MCF 10A (cell line): ENCODE data around the gene RLF. TPM values are rescaled to one million over a fixed set of nuclear protein-coding genes. Genes with fewer than 3 reads are reported as not detected.

Experiments
- BruUV-seq: library from RNA; stranded (reverse); fragments of 400-500 nt; replicated peaks from 2 replicates; lab custom pipeline; 2021; lab: Mats Ljungman, UMichigan
- CTCF ChIA-PET: fragments of 300-600 bp; sonication (Branson Sonifier 250); formaldehyde crosslinking; extraction: SDS; loops from one replicate; lab custom pipeline; 2021; ENCODE audit warnings: antibody characterized with exemption, inconsistent platforms; lab: Yijun Ruan, JAX
- POLR2A ChIA-PET: fragments of 300-600, 350-650 bp; sonication (Branson Sonifier 250); formaldehyde crosslinking; extraction: SDS; loops from one replicate; lab custom pipeline; 2020; ENCODE audit warnings: antibody characterized with exemption, inconsistent platforms; lab: Yijun Ruan, JAX
- DNase-seq: peaks from one replicate; pipeline ENCODE4 v3.0.0-alpha.2; 2018; ENCODE audit not compliant: unreplicated experiment
- H3K27ac Mint-ChIP-seq: one replicate; pipeline ENCODE4 v1.8.0; 2022; ENCODE audit warnings: mild to moderate bottlenecking, low read depth, mixed read lengths; ENCODE audit not compliant: unreplicated experiment
- H3K27me3 Mint-ChIP-seq: one replicate; pipeline ENCODE4 v1.8.0; 2022; ENCODE audit warnings: mixed read lengths; ENCODE audit not compliant: insufficient read depth, unreplicated experiment
- H3K36me3 Mint-ChIP-seq: one replicate; pipeline ENCODE4 v1.8.0; 2022; ENCODE audit warnings: mild to moderate bottlenecking, moderate library complexity, mixed read lengths; ENCODE audit not compliant: insufficient read depth, unreplicated experiment
- H3K4me1 Mint-ChIP-seq: one replicate; pipeline ENCODE4 v1.8.0; 2022; ENCODE audit warnings: mixed read lengths; ENCODE audit not compliant: insufficient read depth, unreplicated experiment
- H3K4me3 Mint-ChIP-seq: one replicate; pipeline ENCODE4 v1.8.0; 2022; ENCODE audit warnings: mild to moderate bottlenecking, moderate library complexity, mixed read lengths; ENCODE audit not compliant: unreplicated experiment
- H3K9me3 Mint-ChIP-seq: one replicate; pipeline ENCODE4 v1.8.0; 2022; ENCODE audit warnings: mixed read lengths; ENCODE audit not compliant: unreplicated experiment
- CTCF ChIP-seq: fragments of 200-600 bp; IDR thresholded peaks from one replicate; pipeline ENCODE4 v1.8.0; 2022; ENCODE audit warnings: antibody characterized with exemption, mild to moderate bottlenecking; ENCODE audit not compliant: unreplicated experiment
- intact Hi-C: fragments of 100-400 bp; cut with micrococcal nuclease; formaldehyde crosslinking; loops from 2 replicates; pipeline ENCODE4 v1.14.1; 2022
- total RNA-seq: library from RNA; stranded (reverse); gene quantifications from 2 replicates; pipeline ENCODE4 v1.2.3, GENCODE V29; 2022

RLF gene
- total RNA-seq, 1 experiment from 2014 or later, result 8.8 TPM

- ChIA-PET POLR2A (interaction anchor here (0.6 to 2.6 kb wide), 6 partner anchors 20 to 1040 kb away, joined by 3 to 6 read pairs (median 3); no protein-coding TSS in a partner anchor), CTCF (interaction anchor here (0.5 to 6.0 kb wide), 58 partner anchors 9 to 530 kb away, joined by 3 to 116 read pairs (median 5); partner anchors contain the start of genes COL9A2 and RLF)
- no peak overlapping the region for H3K4me3 Mint-ChIP-seq
- peak; percentile 87 for DNase-seq
- H3K9me3 Mint-ChIP-seq, result no peaks in the 10 kb centered on the region
- peaks cover 10% of the 10 kb centered on the region for H3K4me1 Mint-ChIP-seq
- no peaks in the 10 kb centered on the region for H3K36me3 Mint-ChIP-seq
- H3K27ac Mint-ChIP-seq, result no peak overlapping the region
- peak; percentile 61 for TF ChIP-seq CTCF
- H3K27me3 Mint-ChIP-seq, result peaks cover 74% of the 10 kb centered on the region
- no TSS peak for BruUV-seq
- intact Hi-C loops, result loop anchor here (1.0 to 10.0 kb wide), 5 partner anchors 59 to 521 kb away; partner anchors contain the start of gene RIMS3
Observed at GRCh38 chr1:40143891-40144575, 17.2 kb upstream of the RLF start.

- POLR2A ChIA-PET, result interaction anchor here (0.7 to 2.0 kb wide), 3 partner anchors 12 to 253 kb away, joined by 3 to 6 read pairs (median 3); no protein-coding TSS in a partner anchor
- intact Hi-C loops, result loop anchor here (5.0 kb wide), 1 partner anchor 166 kb away; the partner anchor contains the start of gene COL9A2
Observed at GRCh38 chr1:40151457-40152079, 9.6 kb upstream of the RLF start.

GRCh38 chr1:40153073-40153770 lies 8.0 kb upstream of the RLF start:
- intact Hi-C loops, result loop anchor here (1.0 to 5.0 kb wide), 3 partner anchors 164 to 252 kb away; partner anchors contain the start of gene COL9A2
- Mint-ChIP-seq H3K36me3 (no peaks in the 10 kb centered on the region), H3K4me3 (no peak overlapping the region), H3K27ac (no peak overlapping the region), H3K4me1 (peaks cover 8% of the 10 kb centered on the region), H3K9me3 (no peaks in the 10 kb centered on the region), H3K27me3 (peaks cover 13% of the 10 kb centered on the region)
- no TSS peak for BruUV-seq
- peak; percentile 57 for TF ChIP-seq CTCF
- ChIA-PET POLR2A (interaction anchor here (0.6 to 2.0 kb wide), 10 partner anchors 9 to 239 kb away, joined by 3 to 8 read pairs (median 4); partner anchors contain the start of gene SMAP2), CTCF (interaction anchor here (0.6 to 8.0 kb wide), 52 partner anchors 9 to 916 kb away, joined by 3 to 182 read pairs (median 5); partner anchors contain the start of gene RLF)
- DNase-seq, result peak; percentile 61

More at GRCh38 chr1:40151457-40152079, 9.6 kb upstream of the RLF start:
- CTCF ChIA-PET, result interaction anchor here (0.6 to 8.0 kb wide), 18 partner anchors 9 to 290 kb away, joined by 3 to 182 read pairs (median 8); partner anchors contain the start of gene RLF
- no peak for TF ChIP-seq CTCF
- Mint-ChIP-seq H3K36me3 (no peaks in the 10 kb centered on the region), H3K27me3 (peaks cover 30% of the 10 kb centered on the region), H3K27ac (no peak overlapping the region), H3K4me3 (no peak overlapping the region), H3K9me3 (no peaks in the 10 kb centered on the region), H3K4me1 (peaks cover 8% of the 10 kb centered on the region)
- no peak for DNase-seq
- BruUV-seq, result no TSS peak
